Measurements from ENCODE around the gene EFL1. TPM values are rescaled to one million over a fixed set of nuclear protein-coding genes. Genes with fewer than 3 reads are reported as not detected.
"Not testable (repeated sequence)": the region's sequence is repeated elsewhere in the genome, so short reads cannot be mapped to it uniquely, and the experiment has no call there.

The EFL1 gene
- total RNA-seq, 1 donor from 2014 or later = 17.3 TPM

DNA sequence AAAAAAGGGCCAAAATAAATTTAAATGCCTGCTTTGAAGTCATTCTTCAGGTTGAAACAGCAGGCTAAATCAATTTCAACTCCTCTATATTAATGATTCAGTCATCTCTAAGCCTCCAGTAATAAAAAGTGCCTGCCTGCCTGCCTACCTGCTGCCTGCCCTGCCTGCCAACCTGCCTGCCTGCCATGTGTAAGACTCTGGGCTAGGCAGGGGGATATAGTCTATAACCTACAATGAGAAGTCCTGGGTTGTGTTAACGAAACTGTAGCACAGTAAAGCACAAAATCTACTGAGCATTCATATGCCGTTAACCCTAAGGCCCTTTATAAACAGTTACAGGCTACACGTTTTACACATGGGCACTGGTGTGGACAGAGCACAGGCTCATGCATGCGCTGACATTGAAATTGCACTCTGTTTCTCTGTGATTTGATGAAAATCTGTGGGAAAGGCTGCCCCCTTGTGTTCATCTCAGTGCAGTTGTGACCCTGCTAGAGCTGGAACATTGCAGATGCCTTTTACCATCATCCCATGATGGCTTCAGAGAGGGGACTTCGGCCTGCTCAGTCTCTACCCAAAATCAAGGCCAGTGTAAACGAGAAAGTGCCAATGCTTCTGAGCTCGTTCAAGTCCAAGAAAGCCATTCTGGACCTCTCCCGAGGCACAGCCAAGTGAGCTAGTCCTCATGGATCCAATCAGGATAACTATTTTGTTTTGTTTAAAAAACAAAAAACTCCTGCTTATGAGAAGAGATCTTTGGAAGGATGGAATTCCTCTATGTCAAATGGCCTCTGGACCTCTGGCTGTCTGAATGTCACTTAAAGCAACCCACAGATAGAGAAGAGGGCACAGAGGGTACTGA lies 64.6 kb downstream of the EFL1 start:
- DNase-seq (ENCODE audit: low spot score in 2 of 2) = peak in 1 of 2 donors; percentile 68
- Histone ChIP-seq H3K27ac (no peak overlapping the region), H3K9me3 (no peaks in the 10 kb centered on the region), H3K36me3 (no peaks in the 10 kb centered on the region), H3K4me3 (no peak overlapping the region), H3K27me3 (no peaks in the 10 kb centered on the region), H3K4me1 (no peaks in the 10 kb centered on the region)
- TF ChIP-seq, protein P1, sequence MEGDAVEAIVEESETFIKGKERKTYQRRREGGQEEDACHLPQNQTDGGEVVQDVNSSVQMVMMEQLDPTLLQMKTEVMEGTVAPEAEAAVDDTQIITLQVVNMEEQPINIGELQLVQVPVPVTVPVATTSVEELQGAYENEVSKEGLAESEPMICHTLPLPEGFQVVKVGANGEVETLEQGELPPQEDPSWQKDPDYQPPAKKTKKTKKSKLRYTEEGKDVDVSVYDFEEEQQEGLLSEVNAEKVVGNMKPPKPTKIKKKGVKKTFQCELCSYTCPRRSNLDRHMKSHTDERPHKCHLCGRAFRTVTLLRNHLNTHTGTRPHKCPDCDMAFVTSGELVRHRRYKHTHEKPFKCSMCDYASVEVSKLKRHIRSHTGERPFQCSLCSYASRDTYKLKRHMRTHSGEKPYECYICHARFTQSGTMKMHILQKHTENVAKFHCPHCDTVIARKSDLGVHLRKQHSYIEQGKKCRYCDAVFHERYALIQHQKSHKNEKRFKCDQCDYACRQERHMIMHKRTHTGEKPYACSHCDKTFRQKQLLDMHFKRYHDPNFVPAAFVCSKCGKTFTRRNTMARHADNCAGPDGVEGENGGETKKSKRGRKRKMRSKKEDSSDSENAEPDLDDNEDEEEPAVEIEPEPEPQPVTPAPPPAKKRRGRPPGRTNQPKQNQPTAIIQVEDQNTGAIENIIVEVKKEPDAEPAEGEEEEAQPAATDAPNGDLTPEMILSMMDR (IDR thresholded peaks at IDR 0.05) = peak; percentile 42 to 80 (median 65)
- intact Hi-C loops (cut with DNase I) = loop anchor here (5.0 kb wide), 2 partner anchors 151 to 716 kb away; partner anchors contain the start of gene MEX3B

DNA sequence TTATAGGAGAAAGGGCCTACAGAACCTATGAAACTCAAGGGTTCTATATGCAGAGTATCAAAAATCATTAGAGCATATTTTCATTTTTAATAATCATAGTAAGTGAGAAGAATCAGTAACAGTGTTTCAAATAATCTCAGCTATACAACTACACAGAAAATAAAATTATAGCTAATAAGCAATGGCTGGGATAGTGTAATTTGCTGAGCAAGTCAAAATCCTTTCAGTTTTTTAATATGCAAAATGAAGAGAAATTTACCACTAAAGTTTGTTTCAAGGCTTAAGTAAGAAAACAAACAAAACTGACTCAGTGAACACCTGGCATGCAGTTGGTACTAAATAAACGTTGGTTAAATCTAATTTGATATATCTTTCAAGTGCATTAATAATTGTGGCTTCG lies 66.2 kb downstream of the EFL1 start:
- Histone ChIP-seq H3K9me3 (no peaks in the 10 kb centered on the region), H3K27me3 (no peaks in the 10 kb centered on the region), H3K4me1 (no peaks in the 10 kb centered on the region), H3K36me3 (no peaks in the 10 kb centered on the region), H3K27ac (no peak overlapping the region), H3K4me3 (no peak overlapping the region)
- intact Hi-C loops (cut with DNase I) = loop anchor here (5.0 kb wide), 2 partner anchors 149 to 714 kb away; partner anchors contain the start of gene MEX3B
- TF ChIP-seq, protein P1 (IDR thresholded peaks at IDR 0.05) = no peak
- DNase-seq (ENCODE audit: low spot score in 2 of 2) = no peak

DNA sequence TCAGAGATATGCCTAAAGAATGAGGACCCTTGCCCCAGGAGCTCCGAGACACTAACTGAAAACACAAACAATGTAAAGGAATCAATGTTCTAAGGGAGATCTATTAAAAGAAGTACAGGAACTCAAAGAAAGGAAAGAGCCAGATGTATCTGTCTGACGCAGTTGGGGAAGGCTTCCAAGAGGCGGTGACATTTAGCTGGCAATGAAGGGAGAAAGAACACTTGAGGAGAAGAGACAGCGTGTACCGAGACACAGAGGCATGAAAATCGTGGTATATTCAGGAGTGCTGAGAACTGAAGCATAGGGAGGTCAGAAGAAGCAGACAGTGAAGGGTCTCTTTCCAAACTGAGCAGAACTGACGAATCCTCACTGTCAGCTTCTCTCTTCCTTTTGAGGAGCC lies 66.7 kb downstream of the EFL1 start:
- H3K4me3 ChIP-seq; H3K27ac ChIP-seq; H3K9me3 ChIP-seq; DNase-seq (ENCODE audit: low spot score in 2 of 2); H3K36me3 ChIP-seq; H3K27me3 ChIP-seq; H3K4me1 ChIP-seq: not testable (repeated sequence)
- intact Hi-C loops (cut with DNase I) = loop anchor here (5.0 kb wide), 2 partner anchors 149 to 714 kb away; partner anchors contain the start of gene MEX3B

DNA sequence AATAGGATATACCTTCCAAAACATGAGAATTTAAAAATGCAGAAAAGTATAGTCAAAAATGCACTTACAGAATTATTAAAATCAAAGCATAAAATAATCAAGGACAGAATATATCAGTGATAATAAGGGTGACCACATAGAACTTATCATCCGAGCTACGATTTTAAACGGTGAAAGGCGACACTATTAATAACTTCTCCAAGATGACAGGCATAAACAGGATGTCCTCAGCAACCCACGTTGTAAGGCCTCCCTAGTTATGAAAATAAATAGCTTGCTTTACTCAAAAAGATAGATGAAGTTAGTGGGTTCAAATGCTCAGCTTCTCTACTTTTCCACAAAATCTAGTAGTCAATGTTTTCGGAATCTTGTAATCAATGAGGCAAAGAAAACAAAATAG lies 68.0 kb downstream of the EFL1 start:
- H3K36me3 ChIP-seq; H3K27ac ChIP-seq; H3K27me3 ChIP-seq; H3K9me3 ChIP-seq; DNase-seq (ENCODE audit: low spot score in 2 of 2); H3K4me3 ChIP-seq; intact Hi-C loops (cut with DNase I); H3K4me1 ChIP-seq: not testable (repeated sequence)

DNA sequence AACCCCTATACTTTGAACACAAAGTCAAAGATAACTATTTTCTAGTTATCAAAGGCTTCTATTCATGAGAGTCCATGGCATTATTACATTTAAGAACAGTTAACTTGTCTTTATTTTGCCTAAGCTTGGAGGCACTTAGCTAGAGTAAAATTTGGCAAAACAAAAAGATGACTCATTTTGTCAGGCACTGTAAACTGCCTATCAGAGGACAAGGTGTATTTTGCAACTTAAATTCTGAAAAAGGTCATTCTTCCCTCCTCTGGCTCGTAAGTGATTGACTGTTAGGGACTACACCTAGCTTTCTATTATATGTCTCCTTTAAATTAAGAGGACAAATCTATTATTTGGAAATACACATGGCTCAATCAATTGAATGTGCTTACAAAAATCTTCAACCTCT lies 69.1 kb downstream of the EFL1 start:
- H3K4me3 ChIP-seq; H3K27me3 ChIP-seq; DNase-seq (ENCODE audit: low spot score in 2 of 2); H3K4me1 ChIP-seq; H3K9me3 ChIP-seq; H3K36me3 ChIP-seq; H3K27ac ChIP-seq; intact Hi-C loops (cut with DNase I): not testable (repeated sequence)

DNA sequence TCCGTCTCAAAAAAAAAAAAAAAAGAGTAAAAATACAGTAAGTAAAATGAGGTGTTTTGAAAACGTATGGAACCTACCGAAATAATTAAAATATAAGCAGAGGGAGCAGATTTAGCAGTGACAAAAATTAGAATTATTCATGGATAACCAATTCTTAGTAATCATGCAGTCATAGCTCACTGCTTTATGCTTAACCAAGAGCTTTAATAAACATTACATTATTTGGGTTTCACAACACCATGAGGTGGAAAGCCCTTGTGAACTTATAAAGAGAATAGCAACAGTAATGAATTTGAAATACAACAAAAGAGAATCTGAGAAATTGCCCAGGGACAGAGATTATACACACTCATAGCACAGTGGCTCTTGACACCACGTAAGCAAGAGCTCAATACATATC lies 70.1 kb downstream of the EFL1 start:
- DNase-seq (ENCODE audit: low spot score in 2 of 2); H3K9me3 ChIP-seq; H3K4me3 ChIP-seq; H3K36me3 ChIP-seq; H3K27ac ChIP-seq; intact Hi-C loops (cut with DNase I); H3K27me3 ChIP-seq; H3K4me1 ChIP-seq: not testable (repeated sequence)

DNA sequence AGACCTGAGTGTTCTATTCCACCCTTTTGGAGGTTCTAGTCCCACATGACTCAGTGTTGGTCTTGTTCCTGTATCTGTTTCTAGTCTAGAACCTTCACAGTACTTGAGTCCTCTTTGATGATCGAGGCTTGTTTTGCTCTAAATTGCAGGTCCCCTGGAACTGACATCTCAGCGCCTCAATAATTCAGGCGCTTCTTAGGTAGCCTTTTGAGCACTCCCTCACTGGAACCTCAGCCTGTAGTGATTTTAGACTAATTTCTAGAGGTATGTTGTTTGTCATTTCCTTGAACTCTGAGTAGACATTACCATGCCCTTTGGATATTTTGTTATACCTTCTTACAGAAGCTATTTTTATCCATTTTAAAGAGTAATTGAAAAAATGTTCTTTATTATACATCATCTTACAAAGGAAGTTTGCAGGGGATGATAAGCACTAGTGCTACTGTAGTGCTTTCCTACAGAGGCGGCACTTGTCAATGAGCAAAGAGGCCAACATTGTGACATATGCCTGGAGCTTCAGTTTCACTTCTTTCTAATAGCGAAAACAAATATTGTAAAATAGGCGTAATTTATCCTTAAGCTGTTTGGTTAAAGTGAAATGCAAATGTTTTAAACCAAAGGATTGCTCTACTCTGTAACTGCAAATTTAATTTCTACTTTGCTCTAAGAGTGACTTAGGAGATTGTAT lies 75.7 kb downstream of the EFL1 start:
- H3K4me3 ChIP-seq = no peak overlapping the region
- H3K27me3 ChIP-seq = no peaks in the 10 kb centered on the region
- H3K36me3 ChIP-seq = no peaks in the 10 kb centered on the region
- H3K27ac ChIP-seq = no peak overlapping the region
- no peaks in the 10 kb centered on the region for H3K9me3 ChIP-seq
- intact Hi-C loops (cut with DNase I) = no loop called here
- TF ChIP-seq, protein P1 (IDR thresholded peaks at IDR 0.05) = no peak
- DNase-seq (ENCODE audit: low spot score in 2 of 2) = no peak
- no peaks in the 10 kb centered on the region for H3K4me1 ChIP-seq
